Muscle of arm (tissue), 12 donors: ENCODE results near the gene SLC31A2. TPM values are rescaled to one million over a fixed set of nuclear protein-coding genes. Genes with fewer than 3 reads are reported as not detected.
"Not testable (repeated sequence)": the region's sequence is repeated elsewhere in the genome, so short reads cannot be mapped to it uniquely, and the experiment has no call there.

ENCODE experiments used
- DNase-seq: peaks from one replicate; pipeline ENCODE4 v3.0.0-alpha.2; 2013
- polyA plus RNA-seq, 12 donors: library from polyadenylated mRNA; unstranded; fragments of 120-200 nt; gene quantifications; one replicate each; pipeline ENCODE4 v1.2.1, GENCODE V29; 2013; ENCODE audit not compliant: insufficient read length in 12 of 12

SLC31A2 gene
- polyA plus RNA-seq, 12 donors = 2.3 to 4.3 (median 3.1) TPM; not detected in 2

DNA sequence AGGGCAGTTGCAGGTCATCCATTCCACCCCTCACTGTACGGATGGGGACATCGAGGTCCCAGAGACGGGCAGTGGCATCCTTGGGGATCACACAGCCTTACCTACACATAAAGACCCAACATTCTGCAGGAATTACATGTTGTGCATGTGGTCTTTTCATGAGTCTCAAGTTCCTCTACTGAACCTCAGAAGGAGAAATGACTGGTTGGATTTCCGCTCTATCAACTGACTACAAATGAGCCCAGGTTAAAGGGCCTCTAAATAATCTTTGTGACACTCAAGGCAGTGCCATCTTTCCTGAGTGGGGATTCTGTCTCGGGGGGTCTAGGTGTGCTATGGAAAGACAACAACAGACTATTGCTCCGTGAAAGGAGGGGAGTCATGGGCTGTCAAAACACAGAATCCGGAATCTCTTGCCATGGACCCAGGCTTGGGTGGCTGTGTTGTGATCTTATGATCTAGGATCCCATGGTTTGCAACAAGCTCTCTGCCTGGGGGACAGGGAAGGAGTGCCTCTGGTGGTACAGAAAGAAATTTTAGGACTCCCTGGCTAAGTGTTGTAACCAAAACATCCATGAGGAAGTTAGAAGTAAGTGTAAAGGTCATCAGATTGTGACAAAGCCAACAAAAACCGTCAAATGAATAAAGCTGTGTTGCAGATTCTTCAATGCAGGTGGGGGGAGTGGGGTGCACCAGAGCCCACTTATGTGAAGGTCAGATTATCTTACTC, 1.9 kb upstream of the SLC31A2 start:
- no peak for DNase-seq

DNA sequence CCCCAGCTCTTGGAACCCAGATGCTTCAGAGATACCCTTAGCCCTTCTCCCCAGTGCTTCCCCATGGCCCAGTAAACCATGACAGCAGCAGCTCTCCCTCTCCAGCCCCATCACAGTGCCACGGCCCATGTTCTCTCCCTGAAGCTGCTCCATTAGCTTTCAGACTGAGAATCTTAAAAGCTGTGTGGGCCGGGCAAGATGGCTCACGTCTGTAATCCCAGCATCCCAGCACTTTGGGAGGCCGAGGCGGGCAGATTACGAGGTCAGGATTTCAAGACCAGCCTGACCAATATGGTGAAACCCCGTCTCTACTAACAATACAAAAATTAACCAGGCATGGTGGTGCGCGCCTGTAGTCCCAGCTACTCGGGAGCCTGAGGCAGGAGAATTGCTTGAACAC, 1.2 kb upstream of the SLC31A2 start:
- not testable (repeated sequence) for DNase-seq

DNA sequence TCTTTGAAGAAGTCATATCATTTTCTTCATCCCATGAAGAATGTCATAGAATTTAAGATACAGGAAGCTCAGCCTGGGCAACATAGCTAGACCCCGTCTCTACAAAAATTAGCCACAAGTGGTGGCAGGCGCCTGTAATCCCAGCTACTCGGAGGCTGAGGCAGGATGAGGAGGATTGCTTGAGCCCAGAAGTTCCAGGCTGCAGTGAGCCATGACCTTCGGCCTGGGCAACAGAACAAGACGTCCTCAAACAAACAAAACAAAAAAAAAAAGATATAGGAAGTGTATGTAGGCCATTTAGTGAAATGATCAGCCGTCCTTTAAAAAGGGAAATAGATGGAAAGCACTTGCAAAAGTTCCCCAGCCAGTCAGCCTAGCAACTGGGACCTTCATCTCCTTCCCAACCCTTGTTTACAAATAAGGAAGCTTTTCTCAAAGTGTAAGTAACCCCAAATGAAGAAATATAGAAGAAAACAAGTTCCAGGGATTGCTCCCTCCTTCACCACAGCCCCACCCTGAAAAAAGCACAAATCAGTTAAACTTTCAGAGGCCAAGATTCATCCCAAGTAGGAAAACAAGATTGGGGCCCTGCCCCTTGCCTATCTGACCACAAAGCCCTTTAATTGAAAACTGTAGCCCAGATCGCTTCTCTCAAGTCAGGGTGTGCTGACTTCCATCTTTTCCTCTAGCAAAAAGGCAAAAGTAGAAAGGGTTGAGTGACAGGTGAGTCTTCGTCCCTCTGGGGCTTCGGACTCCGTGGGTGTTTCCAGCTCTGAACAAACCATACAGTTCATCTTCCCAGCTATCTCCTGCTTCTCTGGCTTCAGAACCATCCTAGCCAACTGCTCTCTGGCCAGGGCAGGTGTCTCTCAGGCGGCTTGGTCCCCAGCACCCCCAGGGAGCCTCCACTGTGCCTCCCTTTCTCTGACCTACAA, 1.2 kb downstream of the SLC31A2 start:
- peak; percentile 7 for DNase-seq

DNA sequence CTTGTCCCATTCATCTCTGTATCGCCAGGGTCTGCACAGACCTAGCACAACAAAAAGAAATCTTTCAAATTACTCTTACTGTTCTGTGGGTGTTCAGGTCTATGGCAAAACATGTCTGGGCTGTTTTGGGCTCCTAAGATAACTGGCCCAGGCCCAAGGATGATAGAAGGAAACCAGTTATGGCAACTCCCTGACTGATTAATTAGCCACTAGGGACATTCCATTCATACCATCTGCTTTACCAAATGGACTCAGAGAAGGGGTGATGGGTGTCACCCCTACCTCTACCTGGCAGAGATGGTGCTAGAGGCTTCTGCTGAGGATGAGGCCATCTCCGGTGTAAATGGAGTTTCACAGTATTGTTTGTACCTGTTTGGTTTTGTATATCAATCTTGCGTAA, 1.9 kb downstream of the SLC31A2 start:
- no peak for DNase-seq

DNA sequence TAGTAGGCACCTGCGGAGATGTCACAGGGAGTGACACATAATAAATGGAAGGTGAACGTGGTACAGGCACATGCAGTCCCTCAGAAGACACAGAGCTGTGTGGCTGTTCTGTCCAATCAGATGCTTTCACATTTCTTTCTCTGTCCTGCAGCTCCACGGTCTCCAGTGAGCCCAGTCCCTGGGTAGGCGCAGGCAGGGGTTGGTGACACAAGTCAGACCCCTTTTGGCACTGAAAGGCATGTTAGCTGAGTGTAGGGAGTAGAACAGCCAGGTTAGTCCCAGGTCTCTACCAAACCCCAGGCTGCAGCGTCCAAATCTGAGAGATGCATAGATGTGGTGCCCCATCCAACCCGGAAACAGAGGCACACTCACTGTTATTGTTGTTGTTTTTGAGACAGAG, 2.8 kb downstream of the SLC31A2 start:
- no peak for DNase-seq

DNA sequence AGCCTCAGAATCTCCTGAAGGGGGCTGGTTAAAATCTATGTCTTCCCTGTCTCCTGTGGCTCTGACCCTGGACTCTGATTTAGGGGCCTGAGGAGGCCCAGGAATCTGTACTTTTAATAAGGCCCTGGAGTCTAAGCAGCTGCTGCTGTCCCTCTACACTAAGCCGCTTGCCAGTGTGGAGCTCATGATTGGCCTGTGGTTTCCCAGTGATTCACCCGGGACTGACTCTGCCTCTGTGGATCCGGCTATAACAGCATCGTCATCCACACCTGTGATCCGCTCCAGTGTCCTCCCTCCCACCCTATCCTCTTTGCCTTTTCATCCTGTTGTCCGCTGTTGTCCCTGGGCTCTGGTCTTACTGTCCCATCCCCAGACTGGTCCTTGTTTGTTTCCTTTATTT, 3.7 kb downstream of the SLC31A2 start:
- no peak for DNase-seq

DNA sequence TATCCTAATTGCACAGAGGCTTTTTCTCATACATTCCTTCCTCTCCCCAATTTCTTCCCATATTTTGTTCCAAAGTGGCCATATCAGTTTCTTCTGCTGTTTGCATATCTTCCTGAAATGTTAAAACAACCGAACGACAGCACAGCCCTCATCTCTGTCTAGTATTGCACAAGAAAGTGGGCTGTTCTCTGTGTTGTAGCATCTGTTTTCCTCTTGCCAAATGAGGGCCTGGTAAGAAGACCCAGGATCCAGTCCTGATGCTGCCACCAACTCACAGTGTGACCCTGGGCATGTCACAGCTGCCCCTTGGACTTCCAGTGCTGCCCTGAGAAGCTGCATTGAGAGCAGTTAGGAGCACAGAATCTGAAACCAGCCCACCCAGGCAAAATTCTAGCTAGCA, 4.1 kb downstream of the SLC31A2 start:
- DNase-seq = no peak

DNA sequence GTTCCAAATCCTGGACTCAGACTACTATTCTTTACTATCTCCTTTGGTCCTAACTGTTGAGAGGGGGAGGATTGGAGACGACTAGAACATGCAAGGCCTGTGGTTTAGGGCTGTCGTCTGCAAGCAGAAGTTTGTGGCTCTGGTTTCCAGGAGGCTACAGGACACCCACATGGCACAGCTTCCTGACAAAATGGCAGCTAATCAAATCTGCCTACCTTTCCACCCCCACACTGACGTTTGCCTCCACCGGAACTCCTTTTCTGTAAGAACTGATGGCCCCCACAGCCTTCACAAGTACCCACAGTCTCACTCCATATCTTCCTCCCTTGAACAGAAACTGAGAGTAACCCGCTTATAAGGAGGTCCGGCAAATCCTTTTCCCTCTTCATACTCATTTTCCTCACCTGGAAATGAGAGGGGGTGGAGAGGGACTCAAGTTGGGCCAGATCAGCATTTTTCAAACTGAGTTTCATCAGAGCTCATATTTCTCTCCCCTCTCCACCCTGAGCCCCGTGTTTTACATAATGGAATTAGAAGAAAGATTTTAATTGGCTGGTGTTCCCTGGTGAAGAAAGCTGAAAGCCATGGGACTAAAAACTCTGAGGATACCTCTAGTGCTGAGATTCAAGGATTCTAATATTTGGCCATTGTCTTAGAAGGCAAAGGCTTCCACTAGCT, 5.2 kb downstream of the SLC31A2 start:
- DNase-seq = no peak

DNA sequence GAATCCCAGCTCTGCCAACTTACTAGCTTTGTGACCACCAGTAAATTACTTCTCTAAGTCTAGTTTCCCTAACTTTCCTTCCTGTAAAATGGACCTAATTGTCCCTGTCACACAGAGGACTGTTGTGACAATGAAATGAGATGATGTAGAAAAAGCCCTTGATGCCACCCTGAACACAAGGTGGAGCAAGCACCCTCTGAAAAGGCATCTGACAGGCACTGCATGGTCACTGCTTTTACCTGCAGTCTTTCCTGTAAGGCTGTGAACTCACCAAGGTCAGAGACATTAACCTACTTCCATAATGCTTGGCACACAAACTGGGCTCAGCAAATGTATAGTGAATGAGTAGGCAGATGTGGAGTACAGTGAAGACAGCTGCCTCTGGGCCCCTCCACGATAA, 6.1 kb downstream of the SLC31A2 start:
- DNase-seq = no peak

DNA sequence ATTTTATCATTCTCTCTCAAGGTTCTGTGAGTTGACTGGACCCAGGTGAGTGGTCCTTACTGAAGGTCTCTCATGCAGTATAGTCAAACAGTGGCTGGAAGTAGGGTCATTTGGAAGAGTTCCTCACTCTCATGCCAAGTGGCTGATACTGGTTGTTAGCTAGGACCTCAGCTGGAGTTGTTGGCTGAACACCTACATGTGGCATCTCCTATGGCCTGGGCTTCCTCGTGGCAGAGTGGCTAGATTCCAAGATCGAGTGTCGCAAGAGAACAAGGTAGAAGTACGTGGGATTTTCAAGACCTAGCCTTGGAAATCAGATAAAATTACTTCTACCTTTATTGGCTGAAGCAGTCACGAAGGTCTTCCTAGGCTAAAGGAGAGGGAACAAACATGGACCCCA, 7.6 kb downstream of the SLC31A2 start:
- DNase-seq = no peak

DNA sequence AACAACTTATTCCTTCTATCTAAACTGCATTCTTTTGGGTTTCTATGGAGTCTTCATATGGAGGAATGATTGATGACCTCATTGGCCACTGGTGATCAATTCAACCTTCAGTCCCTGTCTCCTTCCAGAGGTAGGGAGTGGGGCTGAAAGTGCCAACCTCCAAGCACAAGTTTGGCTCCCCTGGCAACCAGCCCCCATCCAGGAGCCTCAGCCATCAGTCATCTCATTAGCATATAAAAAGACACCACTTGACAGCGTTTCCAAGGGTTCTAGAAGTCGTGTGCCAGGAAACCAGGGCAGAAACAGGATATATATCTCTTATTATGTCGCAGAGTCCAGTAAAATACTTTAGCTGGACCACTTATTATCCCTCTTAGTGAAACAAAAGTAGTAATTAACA, 9.8 kb downstream of the SLC31A2 start:
- DNase-seq = no peak

DNA sequence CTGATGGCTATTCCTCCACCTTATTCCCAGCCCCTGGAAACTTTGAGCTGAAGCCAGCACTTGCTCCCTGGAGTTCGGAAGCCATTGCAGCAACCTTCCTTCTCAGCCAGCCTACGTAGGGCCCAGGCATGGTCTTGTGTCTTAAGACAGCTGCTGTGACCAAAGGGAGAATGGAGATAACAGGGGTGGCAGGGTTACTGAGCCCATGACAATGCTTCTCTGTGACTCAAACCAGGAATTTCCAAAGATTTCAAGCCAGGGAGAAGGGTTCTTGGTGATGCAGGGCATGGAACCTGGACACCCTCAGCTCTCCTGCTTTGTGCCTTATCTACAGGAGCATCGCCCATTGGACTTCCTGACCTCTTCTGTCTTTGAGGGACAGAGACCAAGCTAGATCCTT, 12.2 kb downstream of the SLC31A2 start:
- no peak for DNase-seq

DNA sequence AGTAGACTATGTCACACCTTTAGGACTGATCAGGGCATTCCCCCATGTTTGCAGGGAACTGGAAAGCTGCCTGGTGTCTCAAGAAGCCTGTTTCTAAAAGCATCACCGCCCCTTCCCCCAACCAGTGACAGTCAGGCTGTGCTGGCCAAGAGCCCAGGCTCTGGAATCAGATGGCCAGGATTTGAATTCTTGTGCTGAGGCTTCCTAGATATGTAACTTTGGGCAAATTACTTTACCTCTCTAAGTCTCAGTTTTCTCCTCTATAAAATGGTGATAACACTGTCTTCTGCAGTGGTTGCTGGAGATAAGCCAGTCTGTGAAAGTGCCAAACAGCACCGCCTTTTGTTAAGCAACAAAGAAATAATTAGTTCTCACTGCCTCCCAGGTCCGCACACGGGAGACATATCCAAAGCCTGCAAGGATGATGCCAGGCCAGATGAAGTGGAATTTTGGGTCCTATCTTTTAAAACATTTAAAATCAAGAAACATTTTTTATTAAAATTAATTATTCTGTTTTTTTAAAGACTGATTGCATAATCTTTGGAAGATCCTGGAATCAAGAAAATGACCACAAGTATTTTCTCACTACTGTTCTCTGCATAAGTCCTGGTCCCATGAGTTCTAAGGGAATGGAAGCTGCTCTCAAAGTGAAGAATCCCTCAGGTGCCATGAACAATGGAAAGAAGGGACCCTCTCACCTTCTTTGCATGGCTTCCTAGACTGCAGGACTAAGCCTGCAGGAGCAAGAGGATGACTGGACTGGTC, 13.9 kb downstream of the SLC31A2 start:
- DNase-seq = no peak

DNA sequence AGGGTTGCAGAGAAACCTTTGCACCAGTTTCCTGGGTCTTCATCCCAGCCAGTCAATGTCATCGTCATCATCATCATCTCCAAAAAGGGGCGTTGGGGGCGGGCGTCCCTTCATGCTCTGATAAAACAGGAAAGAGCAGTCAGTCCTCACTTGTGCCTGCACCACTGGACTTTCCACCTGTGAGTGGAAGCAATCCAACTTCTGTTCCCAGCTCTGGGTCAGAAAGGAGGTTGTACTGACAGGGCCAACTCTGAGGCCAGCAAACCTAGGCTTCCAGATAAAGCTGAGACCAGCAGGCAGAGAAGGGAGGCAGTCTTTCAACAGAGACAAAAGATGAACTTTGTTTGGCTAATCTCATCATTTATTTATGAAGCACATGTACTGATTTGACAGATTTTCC, 15.2 kb downstream of the SLC31A2 start:
- no peak for DNase-seq

DNA sequence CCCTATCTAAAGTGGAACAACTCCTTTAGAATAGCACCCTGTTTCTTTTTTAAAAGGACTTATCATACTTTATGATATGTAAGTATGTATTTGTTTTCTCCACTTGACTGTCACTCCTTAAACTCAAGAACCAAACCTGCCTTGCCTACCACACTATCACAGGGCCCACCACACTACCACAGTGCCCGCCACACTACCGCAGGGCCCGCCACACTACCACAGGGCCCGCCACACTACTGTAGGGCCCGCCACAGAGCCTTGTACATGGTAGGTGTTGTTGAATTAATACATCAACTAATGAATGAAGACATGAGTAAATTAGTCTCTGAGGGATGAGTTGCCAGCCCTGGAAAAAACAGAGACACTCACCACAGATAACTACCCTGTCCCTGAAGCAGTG, 18.0 kb downstream of the SLC31A2 start:
- no peak for DNase-seq

DNA sequence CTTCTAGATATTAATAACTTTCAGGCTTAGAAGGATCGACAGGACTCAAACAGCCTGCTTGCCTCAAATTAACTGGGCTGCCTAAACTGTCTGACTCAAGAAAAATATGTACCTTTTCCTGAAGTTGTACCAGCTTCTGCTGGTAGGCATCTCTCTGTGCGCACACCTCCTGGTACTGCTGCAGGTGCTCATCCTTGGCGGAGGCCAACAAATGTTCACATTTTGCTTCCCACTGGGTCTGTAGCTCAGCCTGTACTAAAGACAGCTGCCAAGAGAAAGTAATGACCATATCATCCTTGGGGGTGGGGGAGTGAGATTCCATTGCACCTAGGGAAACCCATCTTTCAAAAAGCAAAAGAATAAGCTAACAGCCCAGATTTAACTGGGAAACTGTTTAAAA, 22.5 kb downstream of the SLC31A2 start:
- DNase-seq = no peak

DNA sequence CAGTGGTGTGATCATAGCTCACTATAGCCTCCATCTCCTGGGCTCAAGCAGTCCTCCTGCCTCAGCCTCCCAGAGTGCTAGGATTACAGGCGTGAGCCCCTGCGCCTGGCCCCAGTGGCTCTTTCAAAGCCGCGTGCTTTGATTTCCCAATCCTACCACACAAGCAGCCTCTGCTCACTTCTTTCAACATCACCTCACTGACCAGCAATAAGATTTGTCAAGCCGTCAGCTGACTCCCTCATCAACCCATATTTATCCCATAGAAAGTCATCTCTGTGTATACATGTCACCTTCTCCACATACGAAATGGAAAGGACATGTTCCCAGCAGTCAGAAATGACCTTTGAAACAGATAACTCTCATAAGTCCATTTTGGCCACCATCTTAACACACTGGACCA, 26.0 kb downstream of the SLC31A2 start:
- DNase-seq = no peak

DNA sequence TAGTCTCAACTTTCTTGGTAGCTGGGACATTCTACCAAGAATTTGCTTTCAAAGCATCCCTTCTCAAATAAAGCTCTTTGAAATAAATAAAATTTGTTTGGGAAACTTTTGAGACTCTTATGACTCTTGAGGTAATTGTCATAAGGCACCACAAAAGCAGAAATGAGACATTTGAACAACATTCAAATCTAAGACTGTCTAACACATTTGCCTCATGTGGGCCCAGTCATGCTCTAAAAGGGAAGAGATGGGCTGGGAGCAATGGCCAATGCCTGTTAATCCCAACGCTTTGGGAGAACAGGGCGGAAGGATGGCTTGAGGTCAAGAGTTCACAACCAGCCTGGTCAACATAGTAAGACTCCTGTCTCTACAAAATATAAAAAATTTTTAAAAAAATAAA, 26.4 kb downstream of the SLC31A2 start:
- no peak for DNase-seq

DNA sequence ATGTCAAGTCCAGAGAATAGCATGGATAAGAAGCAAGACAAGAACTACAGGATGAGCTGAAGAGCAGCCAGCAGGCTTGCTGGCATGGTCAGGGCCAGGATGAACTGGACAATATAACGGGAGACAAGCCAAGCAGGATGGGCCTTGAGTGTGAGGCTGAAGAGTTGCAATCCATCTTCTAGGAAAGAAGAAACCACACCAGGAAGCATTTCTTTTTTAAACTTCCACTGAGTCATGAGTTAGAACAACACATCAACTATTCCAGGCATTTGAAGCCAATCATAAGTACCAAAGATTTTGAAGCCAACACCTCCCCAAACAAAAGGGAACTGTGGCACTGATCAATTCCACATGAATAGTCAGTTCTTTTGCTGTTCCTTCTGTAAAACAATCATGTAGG, 27.3 kb downstream of the SLC31A2 start:
- no peak for DNase-seq

DNA sequence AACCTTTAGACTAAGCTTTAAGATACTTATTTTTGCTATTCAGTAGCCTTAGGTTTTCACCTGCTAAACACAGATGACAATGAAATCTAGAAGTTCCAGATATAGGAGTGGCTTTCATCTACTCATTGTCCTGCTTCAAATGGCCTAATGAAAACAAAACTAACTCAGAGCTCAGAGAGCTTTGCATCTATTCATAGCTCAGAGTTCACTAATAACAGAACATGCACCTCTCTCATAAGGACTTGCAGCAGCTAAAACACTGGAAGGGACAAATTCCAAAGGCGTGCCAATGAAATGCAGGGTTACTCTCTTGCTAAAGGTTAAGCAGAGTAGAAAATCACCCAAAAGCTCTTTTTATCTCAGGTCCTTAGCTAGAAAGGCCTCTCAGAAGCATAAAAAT, 29.0 kb downstream of the SLC31A2 start:
- DNase-seq = no peak

DNA sequence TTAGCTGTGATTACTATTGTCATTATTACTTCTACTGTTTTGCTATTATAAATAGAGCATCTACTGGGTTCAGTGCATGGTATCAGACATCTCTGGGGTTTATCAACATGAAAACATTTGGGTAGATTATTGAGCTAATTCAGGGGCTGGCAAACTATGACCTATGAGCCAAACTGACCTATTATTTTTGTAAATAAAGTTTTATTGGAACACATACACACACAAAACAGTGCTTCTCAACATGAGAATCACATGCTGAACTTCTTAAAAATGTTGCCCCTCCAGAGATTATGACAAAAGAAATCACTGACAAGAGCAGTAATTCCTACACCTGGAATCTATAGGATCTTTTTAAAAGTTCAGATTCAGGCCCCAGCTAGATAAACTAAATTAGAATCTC, 30.4 kb downstream of the SLC31A2 start:
- DNase-seq = no peak

DNA sequence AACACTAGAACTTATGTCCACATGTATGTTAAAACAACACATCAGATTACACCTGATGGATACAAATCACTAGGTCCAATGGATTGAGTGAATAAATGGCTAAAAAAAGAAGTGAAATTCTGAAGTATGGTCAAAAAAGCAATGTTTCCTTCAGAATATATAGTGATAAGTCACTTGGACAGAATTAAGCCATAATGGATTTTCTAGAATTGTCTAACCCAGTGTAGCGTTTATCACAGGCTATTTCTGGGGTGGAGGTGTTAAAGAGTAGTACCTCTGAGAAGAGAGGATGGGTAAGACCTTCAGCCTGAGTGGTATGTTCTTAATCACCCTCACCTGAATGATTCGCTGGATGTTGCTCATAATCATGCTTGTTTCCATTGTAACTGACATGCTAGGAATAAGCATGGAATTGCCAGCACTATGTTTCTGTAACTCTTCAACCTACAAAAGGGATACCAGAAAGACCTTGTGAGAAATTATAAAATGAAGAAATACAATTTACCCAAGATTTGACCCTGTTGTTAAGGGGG, 33.2 kb downstream of the SLC31A2 start:
- DNase-seq = no peak
